AG04449 (cell line): Measurements from ENCODE around the gene PCDHGB4.
"Not testable (repeated sequence)": the region's sequence is repeated elsewhere in the genome, so short reads cannot be mapped to it uniquely, and the experiment has no call there.

Source experiments
- CTCF ChIA-PET: fragments of 350-600 bp; formaldehyde crosslinking; extraction: SDS; loops from one replicate; lab custom pipeline; 2021; ENCODE audit warnings: antibody characterized with exemption; lab: Yijun Ruan, JAX
- POLR2A ChIA-PET: fragments of 400-600, 350-600 bp; formaldehyde crosslinking; extraction: SDS; loops from one replicate; lab custom pipeline; 2020; ENCODE audit warnings: antibody characterized with exemption, inconsistent platforms; lab: Yijun Ruan, JAX
- DNase-seq: peaks from one replicate; pipeline ENCODE4 v3.0.0-alpha.2; 2010; ENCODE audit warnings: low read depth, low spot score
- H3K4me3 ChIP-seq: 2 replicates; pipeline ENCODE4 v1.5.1; 2011; ENCODE audit warnings: low read depth, mild to moderate bottlenecking, control low read depth, low read length
- CTCF ChIP-seq: IDR thresholded peaks from one replicate; pipeline ENCODE4 v1.5.1; 2011; ENCODE audit warnings: mild to moderate bottlenecking, moderate library complexity, low read length, control low read depth, inconsistent platforms; ENCODE audit not compliant: insufficient read depth; ENCODE audit errors: missing control alignments

PCDHGB4 gene

DNA sequence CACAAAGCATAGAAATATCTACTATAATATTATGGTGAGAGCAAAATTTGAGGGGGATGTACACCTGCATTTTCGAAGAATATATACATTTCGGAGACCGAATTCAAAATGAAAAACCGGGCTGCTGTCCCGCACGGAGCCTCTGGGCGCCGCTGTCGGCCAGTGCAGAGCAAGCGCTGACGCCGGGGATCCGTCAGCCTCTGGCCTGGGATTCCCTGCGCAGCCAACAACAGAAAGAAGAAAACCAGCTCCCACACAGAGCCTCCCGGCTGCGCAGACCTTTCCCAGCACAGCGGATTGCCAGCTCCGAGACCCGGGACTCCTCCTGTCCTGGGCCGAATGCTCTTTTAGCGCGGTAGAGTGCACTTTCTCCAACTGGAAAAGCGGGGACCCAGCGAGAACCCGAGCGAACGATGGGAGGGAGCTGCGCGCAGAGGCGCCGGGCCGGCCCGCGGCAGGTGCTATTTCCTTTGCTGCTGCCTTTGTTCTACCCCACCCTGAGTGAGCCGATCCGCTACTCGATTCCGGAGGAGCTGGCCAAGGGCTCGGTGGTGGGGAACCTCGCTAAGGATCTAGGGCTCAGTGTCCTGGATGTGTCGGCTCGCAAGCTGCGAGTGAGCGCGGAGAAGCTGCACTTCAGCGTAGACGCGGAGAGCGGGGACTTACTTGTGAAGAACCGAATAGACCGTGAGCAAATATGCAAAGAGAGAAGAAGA is 20.4 kb downstream of the PCDHGB4 start, which contains the start of gene PCDHGB6:
Gene PCDHGB6 (plus strand): TSS at position 232 of the 716 bp plus-strand sequence. CDS start 182 bp downstream, at position 414.
- CTCF ChIA-PET: interaction anchor here (1.1 to 4.8 kb wide), 10 partner anchors 10 to 159 kb away, joined by 3 to 43 read pairs (median 12); partner anchors contain the start of genes PCDHGA12, PCDHGA8, PCDHGB5 and PCDHGB7
- TF ChIP-seq CTCF: peak; percentile 43
- POLR2A ChIA-PET, DNase-seq: not testable (repeated sequence)
- H3K4me3 ChIP-seq: peak within 1 kb of the TSS; percentile 37

DNA sequence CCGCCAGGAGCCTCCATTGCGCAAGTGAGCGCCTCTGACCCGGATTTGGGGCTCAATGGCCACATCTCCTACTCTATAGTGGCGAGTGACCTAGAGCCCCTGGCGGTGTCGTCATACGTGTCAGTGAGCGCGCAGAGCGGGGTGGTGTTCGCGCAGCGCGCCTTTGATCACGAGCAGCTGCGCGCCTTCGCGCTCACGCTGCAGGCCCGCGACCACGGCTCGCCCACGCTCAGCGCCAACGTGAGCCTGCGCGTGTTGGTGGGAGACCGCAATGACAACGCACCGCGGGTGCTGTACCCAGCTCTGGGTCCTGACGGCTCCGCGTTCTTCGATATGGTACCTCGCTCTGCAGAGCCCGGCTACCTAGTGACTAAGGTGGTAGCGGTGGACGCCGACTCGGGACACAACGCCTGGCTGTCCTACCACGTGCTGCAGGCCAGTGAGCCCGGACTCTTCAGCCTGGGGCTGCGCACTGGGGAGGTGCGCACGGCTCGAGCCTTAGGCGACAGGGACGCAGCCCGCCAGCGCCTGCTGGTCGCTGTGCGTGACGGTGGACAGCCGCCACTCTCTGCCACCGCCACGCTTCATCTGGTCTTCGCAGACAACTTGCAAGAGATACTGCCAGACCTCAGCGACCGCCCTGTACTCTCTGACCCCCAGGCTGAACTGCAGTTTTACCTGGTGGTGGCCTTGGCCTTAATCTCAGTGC is 22.3 kb downstream of the PCDHGB4 start:
- TF ChIP-seq CTCF: no peak
- no peak overlapping the region for H3K4me3 ChIP-seq
- ChIA-PET POLR2A (no interaction called here), CTCF (interaction anchor here (0.9 to 16.4 kb wide), 5 partner anchors 90 to 158 kb away, joined by 3 to 288 read pairs (median 6); no protein-coding TSS in a partner anchor)
- no peak for DNase-seq

GRCh38 chr5:141411575-141411974 is 24.1 kb downstream of the PCDHGB4 start:
- H3K4me3 ChIP-seq: no peak overlapping the region
- no peak for DNase-seq
- ChIA-PET CTCF (interaction anchor here (3.1 to 16.4 kb wide), 4 partner anchors 10 to 156 kb away, joined by 30 to 288 read pairs (median 78); partner anchors contain the start of gene PCDHGA11), POLR2A (no interaction called here)
- no peak for TF ChIP-seq CTCF

GRCh38 chr5:141412854-141413539 is 25.5 kb downstream of the PCDHGB4 start, which contains the start of gene PCDHGA10:
Gene PCDHGA10, plus strand, starts transcription at chr5:141412987. Its CDS starts 189 bp downstream, at chr5:141413176.
- TF ChIP-seq CTCF: peak; percentile 48
- ChIA-PET POLR2A (interaction anchor here (0.6 to 0.9 kb wide), 2 partner anchors 111 to 148 kb away, joined by 4 to 5 read pairs; no protein-coding TSS in a partner anchor), CTCF (interaction anchor here (0.7 to 16.4 kb wide), 29 partner anchors 8 to 162 kb away, joined by 3 to 295 read pairs (median 6); partner anchors contain the start of genes PCDHGA1, PCDHGA11, PCDHGA12 and PCDHGA5)
- DNase-seq: no peak
- peak within 1 kb of the TSS; percentile 53 for H3K4me3 ChIP-seq

DNA sequence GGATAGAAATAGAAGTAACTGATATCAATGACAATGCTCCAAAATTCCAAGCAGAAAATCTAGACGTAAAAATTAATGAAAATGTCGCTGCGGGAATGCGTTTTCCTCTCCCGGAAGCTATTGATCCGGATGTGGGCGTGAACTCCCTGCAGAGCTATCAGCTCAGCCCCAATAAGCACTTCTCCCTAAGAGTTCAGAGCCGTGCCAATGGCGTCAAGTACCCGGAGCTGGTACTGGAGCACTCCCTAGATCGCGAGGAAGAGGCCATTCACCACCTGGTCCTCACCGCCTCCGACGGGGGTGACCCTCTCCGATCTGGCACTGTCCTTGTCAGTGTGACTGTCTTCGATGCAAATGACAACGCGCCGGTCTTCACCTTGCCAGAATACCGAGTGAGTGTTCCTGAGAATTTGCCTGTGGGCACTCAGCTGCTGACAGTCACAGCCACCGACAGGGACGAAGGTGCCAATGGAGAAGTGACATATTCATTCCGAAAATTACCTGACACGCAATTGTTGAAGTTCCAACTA is 26.1 kb downstream of the PCDHGB4 start:
- TF ChIP-seq CTCF: no peak
- ChIA-PET POLR2A (no interaction called here), CTCF (interaction anchor here (0.6 to 16.4 kb wide), 27 partner anchors 8 to 214 kb away, joined by 3 to 295 read pairs (median 7); partner anchors contain the start of genes PCDHB11, PCDHGA1, PCDHGA11 and PCDHGA12)
- DNase-seq: no peak
- peak overlapping the region; percentile 53 for H3K4me3 ChIP-seq

GRCh38 chr5:141414548-141415274 is 27.2 kb downstream of the PCDHGB4 start:
- POLR2A ChIA-PET, DNase-seq: not testable (repeated sequence)
- CTCF ChIA-PET: interaction anchor here (0.6 to 16.4 kb wide), 15 partner anchors 12 to 215 kb away, joined by 3 to 295 read pairs (median 11); partner anchors contain the start of genes PCDHB11, PCDHGA12, PCDHGA9 and PCDHGB1

GRCh38 chr5:141415275-141415618 is 27.7 kb downstream of the PCDHGB4 start:
- H3K4me3 ChIP-seq, POLR2A ChIA-PET, DNase-seq: not testable (repeated sequence)
- CTCF ChIA-PET: interaction anchor here (1.5 to 16.4 kb wide), 7 partner anchors 15 to 152 kb away, joined by 3 to 303 read pairs (median 196); partner anchors contain the start of genes PCDHGA12 and PCDHGB5

More at GRCh38 chr5:141414548-141415274, 27.2 kb downstream of the PCDHGB4 start:
- not testable (repeated sequence) for H3K4me3 ChIP-seq
